Measurements from ENCODE around the gene PI16.
"Not testable (repeated sequence)": the region's sequence is repeated elsewhere in the genome, so short reads cannot be mapped to it uniquely, and the experiment has no call there.

PI16 gene

DNA sequence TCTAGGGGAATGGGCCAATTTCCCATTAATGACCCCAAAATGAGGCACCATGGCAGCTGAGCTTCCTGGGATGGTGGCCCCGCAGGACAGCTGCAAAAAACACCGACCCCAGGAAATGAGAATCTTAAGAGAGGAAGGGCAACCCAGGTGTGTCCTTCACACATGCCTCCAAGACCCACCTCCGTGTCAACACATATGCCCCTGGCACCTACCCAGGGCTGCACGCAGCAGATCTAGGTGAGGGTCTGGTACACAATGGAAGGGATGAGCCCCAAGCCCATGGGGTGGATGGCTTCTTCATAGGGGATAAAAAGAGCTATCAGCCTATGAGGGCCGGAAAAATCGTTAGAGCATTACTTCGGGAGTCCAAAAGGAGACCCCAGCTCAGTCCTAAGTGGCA, 22.0 kb downstream of the PI16 start:
- DNase-seq, result no peak

GRCh38 chr6:36976931-36977330, 22.4 kb downstream of the PI16 start:
- no peak for DNase-seq

GRCh38 chr6:36977470-36977941, 23.0 kb downstream of the PI16 start:
- no peak for DNase-seq

GRCh38 chr6:36978421-36979346, 24.1 kb downstream of the PI16 start:
- DNase-seq, result no peak

- DNase-seq, result no peak
Measured at GRCh38 chr6:36979347-36979742, 24.8 kb downstream of the PI16 start.

- DNase-seq, result no peak
Measured at GRCh38 chr6:36980129-36980528, 25.6 kb downstream of the PI16 start.

DNA sequence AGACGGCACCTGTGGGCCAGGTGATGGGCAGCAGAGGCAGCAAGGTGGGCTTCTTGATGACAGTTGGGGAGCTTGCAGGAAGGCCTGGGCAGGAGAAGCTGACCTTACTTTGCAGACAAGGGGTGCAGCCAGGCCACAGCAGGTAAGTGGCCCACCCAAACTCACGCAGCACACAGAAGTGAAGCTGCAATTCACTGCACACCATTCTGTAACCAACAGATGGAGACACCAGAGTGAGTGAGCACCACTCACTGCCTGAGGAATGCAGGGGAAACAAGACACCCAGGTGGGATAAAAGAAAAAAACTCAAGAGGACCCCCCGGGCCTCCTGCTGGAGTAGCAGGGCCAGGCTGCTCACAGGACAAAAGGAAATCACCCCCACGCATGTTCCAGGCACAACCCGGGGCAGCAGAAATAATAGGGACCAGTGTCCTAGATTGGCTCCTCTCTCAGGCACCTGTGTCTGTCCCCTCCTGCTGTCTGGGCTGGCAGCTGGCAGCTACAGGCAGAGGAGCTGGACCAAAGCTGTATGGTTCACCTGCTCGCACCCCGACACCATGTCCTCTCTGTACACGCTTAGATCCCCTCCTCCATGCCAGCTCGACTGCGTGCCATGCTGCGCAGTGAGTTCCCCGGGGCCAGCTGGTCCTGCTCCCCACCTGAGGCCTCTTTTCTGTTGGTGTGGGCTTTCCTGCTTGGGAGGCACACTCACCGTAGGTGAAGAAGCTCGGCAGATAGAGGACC, 26.5 kb downstream of the PI16 start:
- no peak for DNase-seq

DNA sequence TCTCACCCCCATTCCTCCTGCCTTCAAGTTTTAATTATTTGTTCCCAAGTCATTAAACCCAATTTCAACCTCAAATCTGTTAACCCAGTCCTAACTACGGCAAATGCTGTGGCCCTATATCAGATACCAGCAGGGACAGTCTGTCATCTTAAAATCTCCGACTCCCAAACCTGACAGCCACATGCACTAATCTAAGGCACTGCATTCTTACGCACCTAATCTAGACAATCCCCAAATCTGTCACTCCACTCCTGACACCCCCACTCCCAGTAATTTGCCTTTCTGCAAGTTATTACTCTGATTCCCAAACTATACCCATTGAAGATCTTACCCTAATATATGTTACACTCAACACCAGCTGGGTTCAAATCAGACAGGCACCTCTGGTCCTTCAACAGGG, 29.0 kb downstream of the PI16 start:
- DNase-seq, result no peak

DNA sequence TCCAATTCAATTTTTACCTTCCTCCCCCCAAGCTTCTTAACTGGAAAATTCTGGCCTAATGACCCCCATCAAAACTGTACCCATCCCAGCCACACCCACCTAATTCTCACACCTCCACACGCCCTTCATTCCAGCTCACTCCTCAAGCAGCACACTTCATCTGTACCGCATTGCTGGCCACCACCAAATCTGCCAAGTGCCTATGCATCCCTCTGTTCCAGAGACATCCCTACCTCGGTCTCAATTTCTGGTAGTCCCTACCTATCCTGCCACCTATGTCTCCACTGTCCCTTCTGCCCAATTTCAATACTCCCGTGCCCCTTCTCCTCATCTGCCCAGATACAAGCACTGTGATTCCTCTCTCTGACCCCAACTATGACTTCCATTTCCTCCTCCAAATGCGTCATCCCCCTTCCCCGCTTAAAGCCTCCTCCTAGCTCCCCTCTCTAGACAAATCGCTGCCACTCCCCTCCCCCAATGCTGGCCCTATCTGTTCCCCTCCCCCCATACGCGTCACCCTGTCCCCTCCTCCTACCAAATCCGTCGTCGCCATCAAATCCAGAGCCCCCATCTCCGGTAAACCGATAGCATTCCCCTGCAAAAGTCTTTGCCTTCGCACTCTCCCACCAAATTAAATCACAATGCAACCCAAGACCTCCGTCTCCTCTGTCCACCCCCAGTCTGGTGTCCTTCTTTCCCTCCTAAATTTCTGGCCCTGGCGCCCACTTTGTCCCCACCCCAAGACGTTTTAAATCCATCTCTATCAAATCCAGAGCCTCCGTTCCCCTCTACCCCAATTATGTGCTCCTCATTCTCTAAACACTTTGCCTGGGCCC, 30.3 kb downstream of the PI16 start:
- no peak for DNase-seq

DNA sequence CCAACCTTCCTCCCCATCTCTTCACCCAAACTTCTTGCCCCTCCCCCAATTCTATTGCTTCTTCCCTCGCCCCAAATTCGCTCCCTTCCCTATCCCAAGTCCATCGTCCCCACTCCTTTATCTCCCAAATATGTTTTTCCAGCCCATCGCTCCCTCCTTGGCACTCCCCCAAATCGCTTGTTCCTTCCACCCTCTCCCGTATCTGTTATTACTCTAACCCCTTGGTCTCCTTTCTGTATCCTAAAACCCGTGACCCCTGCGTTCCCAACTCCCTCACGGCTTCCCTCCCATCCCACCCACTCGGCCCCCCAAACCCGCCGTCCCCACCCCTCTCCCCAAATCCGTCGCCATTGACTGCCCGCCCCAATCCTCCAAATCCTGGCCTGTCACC, 30.9 kb downstream of the PI16 start:
- no peak for DNase-seq

GRCh38 chr6:36985808-36986703, 31.5 kb downstream of the PI16 start, which contains the start of gene MTCH1:
TSS of gene MTCH1 (minus strand) at chr6:36986196. CDS start at chr6:36986173, 23 bp downstream.
- peak; percentile 98 for DNase-seq

GRCh38 chr6:36986704-36987047, 32.1 kb downstream of the PI16 start:
- no peak for DNase-seq

- no peak for DNase-seq
Measured at GRCh38 chr6:36989264-36989663, 34.7 kb downstream of the PI16 start.

DNA sequence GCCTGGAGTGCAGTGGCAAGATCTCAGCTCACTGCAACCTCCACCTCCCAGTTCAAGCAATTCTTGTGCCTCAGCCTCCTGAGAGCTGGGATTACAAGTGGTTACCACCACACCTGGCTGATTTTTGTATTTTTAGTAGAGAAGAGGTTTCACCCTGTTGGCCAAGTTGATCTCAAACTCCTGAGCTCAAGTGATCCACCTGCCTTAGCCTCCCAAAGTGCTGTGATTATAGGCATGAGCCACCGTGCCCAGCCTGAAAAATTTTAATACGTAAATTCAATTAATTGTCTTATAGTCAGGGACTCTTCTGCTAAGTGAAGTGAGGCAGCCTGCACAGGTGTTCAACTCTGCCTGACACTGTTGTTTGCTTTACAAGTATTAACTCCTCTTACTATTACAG, 35.9 kb downstream of the PI16 start:
- DNase-seq, result not testable (repeated sequence)

DNA sequence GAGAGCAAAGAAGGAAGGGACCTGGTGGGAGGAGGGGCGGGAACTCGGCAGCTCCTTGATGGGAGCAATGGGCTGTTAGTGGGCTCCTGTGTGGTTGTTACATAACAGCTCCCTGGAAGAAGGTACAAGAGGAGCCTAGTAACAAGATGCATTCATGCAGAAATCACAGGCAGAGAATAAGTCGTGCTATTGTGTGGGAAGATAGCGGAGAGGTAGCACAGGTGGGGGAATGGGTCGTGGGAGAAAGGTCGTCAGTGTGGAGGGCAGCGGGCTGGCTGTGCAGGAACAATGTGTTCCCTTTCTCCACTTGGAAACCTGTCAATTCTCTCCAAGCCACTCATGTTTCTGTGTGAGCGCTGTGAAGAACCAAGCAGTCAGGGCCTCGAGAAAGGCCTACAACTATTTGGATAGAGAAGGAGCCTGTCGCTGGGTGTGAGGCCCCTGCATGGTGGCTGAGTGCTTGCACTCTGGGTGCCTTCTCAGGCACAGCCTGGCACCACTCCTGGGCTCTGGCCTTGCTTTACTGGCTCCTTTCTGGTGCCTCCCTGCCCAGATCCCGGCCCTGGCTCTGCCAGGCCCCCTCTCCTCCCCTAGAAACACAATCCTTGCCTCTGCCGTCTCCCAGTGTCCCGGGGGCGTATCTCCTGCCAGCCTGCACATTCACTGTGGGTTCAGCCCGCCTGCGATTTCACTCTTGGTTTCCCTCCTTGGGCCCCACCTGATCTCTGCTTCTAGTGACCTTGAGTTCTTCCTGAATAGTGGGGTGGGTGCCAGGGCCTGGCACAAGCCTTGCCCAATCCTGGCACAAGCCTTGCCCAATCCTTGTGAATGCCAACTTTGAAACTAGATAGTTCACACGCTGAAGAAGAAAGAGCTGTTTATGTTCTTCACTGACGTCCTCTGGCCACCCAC, 43.5 kb downstream of the PI16 start:
- peak; percentile 72 for DNase-seq

DNA sequence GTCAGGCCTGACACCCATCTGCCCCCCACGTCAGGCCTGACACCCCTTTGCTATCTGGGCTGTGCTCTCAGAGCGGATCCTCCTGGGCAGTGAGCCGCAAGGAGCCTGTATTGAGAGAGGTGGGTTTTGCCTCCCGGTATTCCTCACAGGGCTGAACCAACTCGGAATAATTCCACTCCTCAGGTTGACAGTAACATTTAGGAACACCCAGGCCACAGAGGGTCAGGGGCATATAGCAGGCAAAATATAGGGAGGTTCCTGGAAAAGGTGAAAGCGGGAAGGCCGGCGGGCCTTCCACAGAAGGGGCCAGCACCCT, 44.1 kb downstream of the PI16 start:
- DNase-seq, result peak; percentile 72

- peak; percentile 71 for DNase-seq
Measured at GRCh38 chr6:36999061-36999750, 44.7 kb downstream of the PI16 start.

DNA sequence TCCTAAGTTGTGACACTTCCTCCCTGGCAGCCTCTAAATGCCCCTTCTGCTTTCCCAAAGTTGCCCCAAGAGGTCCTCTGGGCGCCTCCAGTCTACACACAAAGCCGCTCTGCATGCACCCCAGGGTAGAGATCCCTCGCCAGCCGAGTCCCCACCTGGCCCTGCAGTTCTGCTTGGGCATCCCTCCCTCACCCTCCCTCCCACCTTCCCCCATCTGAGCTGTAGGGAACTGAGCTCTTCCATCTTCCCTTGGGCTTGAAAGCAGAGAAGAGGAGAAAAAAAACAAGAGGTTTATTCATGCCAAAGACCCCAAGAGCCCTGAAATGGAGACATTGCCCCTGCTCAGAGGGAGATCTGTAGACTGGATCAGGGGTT, 45.2 kb downstream of the PI16 start:
- no peak for DNase-seq

DNA sequence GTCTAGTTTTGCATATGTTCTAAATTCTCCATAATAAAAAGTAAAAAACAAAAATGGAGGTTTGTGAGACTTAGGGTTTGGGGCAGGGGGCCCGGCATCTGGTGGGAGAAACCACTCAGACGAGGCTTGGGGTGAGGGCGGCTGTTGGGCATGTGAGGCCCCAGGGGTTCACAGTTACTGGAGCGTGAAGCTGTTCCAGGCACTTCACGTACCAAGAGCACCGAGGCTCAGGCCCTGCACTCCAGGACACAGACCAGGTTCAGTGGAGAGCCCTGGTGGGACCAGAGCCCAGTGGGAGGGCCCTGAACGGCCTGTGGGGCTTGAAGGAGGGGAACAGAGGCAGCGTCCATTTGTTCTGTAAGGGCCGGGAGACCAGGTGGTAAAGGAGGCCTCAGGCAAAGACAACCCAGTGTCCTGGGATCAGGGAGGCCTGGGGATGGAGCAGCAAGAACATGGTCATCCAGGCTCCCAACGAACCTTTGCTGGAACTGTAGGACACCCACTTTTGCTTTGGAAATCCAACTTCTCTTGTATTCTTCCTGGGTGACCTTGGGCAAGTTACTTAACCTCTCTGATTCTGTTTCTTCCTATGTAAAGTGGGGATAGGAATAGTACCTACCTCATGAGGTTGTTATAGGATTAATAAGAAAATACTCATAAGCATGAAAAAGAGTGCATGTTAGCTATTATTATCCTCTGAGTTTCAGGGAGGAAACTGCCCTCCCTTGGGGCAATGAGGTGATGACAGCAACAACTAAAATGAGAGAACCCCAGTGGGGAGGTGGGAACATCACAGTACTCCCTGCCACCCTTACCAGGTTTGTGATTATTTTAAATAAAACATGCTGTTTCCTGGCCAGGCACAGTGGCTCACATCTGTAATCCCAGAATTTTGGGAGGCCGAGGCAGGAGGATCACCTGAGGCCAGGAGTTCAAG, 49.8 kb downstream of the PI16 start:
- DNase-seq, result no peak

Measured in right kidney (tissue), 1 donor.